ENCODE data around the gene BTBD18. TPM values are rescaled to one million over a fixed set of nuclear protein-coding genes. Genes with fewer than 3 reads are reported as not detected.

BTBD18 gene
- polyA plus RNA-seq, 3 donors, result 0.10 TPM; not detected in 2

DNA sequence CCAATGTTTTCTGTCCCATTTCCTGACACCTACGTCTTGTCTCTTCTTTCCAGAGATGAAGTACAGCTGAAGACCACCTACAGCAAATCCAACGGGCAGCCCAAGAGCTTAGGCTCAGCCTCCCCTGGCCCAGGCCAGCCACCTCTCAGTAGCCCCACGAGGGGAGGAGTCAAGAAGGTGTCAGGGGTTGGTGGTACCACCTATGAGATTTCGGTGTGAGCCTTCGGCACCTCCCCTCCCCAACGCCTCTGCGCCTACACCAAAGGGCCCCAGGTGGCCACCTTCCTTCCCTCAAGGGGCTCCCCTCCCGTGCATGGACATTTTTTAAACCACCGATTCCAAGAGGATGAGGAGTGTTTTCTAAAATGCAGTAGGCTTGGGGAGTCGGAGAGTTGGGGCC lies 51.8 kb downstream of the BTBD18 start:
- WGBS (ENCODE audit: insufficient coverage), result 100% methylated on average over 1 of the region's 10 CpGs
- no peak overlapping the region for H3K9ac ChIP-seq (ENCODE audit: insufficient read depth, low read length, poor library complexity, severe bottlenecking)
- H3K27ac Mint-ChIP-seq, result no peak overlapping the region
- H2AFZ ChIP-seq (ENCODE audit: insufficient read depth, low read depth, low read length, poor library complexity, severe bottlenecking), result no peak overlapping the region
- peaks cover 0 to 2% (median 0%) of the 10 kb centered on the region in 7 donors for H3K9me3 Mint-ChIP-seq
- intact Hi-C loops (cut with micrococcal nuclease), result loop anchor here in 1 of 2 donors (10.0 kb wide), 1 partner anchor 165 kb away; the partner anchor contains the start of genes SMTNL1 and TIMM10
- no peak overlapping the region for H3K4me3 Mint-ChIP-seq
- no peaks in the 10 kb centered on the region for H3K4me1 Mint-ChIP-seq
- H3K4me1 ChIP-seq (ENCODE audit: control insufficient read depth in 1 of 2, insufficient read depth in 2 of 2, low read length in 2 of 2), result no peaks in the 10 kb centered on the region
- no peaks in the 10 kb centered on the region for H3K79me2 ChIP-seq (ENCODE audit: insufficient read depth, low read length)
- H3K36me3 ChIP-seq (replicated peaks in 1 of 2; ENCODE audit: control insufficient read depth in 1 of 2, insufficient read depth in 2 of 2, low read length in 2 of 2), result peaks cover 78 to 90% of the 10 kb centered on the region in 2 donors
- TF ChIP-seq, protein P1, sequence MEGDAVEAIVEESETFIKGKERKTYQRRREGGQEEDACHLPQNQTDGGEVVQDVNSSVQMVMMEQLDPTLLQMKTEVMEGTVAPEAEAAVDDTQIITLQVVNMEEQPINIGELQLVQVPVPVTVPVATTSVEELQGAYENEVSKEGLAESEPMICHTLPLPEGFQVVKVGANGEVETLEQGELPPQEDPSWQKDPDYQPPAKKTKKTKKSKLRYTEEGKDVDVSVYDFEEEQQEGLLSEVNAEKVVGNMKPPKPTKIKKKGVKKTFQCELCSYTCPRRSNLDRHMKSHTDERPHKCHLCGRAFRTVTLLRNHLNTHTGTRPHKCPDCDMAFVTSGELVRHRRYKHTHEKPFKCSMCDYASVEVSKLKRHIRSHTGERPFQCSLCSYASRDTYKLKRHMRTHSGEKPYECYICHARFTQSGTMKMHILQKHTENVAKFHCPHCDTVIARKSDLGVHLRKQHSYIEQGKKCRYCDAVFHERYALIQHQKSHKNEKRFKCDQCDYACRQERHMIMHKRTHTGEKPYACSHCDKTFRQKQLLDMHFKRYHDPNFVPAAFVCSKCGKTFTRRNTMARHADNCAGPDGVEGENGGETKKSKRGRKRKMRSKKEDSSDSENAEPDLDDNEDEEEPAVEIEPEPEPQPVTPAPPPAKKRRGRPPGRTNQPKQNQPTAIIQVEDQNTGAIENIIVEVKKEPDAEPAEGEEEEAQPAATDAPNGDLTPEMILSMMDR (IDR thresholded peaks at IDR 0.05), result no peak
- no peak for DNase-seq
- no peaks in the 10 kb centered on the region for H3K27me3 ChIP-seq (ENCODE audit: control insufficient read depth in 2 of 2, insufficient read depth in 2 of 2, low read length in 2 of 2)
- H3K4me3 ChIP-seq (replicated peaks in 1 of 3; ENCODE audit: low read depth in 2 of 3, low read length in 3 of 3), result no peak overlapping the region
- peaks cover 68 to 93% of the 10 kb centered on the region in 2 donors for H3K36me3 Mint-ChIP-seq
- H3K27ac ChIP-seq (ENCODE audit: low read depth in 1 of 2, low read length in 2 of 2), result no peak overlapping the region
- no peak overlapping the region for H3K4me2 ChIP-seq (replicated peaks; ENCODE audit: extremely low read depth, low read length, poor library complexity, severe bottlenecking)
- no peaks in the 10 kb centered on the region for H3K9me3 ChIP-seq (replicated peaks in 1 of 2; ENCODE audit: control insufficient read depth in 1 of 2, insufficient read depth in 1 of 2, low read length in 2 of 2)
- peaks cover 0 to 2% (median 0%) of the 10 kb centered on the region in 3 donors for H3K27me3 Mint-ChIP-seq (ENCODE audit: low read depth in 3 of 3)
- H4K20me1 ChIP-seq (ENCODE audit: insufficient read depth, low read length), result peaks cover 20% of the 10 kb centered on the region

- H3K27ac Mint-ChIP-seq, result peak overlapping the region in 1 of 7 donors; percentile 4
- Histone ChIP-seq H3K27me3 (ENCODE audit: control insufficient read depth in 2 of 2, insufficient read depth in 2 of 2, low read length in 2 of 2) (no peaks in the 10 kb centered on the region), H2AFZ (ENCODE audit: insufficient read depth, low read depth, low read length, poor library complexity, severe bottlenecking) (no peak overlapping the region), H3K79me2 (ENCODE audit: insufficient read depth, low read length) (no peaks in the 10 kb centered on the region), H3K4me1 (ENCODE audit: control insufficient read depth in 1 of 2, insufficient read depth in 2 of 2, low read length in 2 of 2) (no peaks in the 10 kb centered on the region), H3K36me3 (replicated peaks in 1 of 2; ENCODE audit: control insufficient read depth in 1 of 2, insufficient read depth in 2 of 2, low read length in 2 of 2) (peaks cover 78 to 90% of the 10 kb centered on the region in 2 donors), H3K9me3 (replicated peaks in 1 of 2; ENCODE audit: control insufficient read depth in 1 of 2, insufficient read depth in 1 of 2, low read length in 2 of 2) (no peaks in the 10 kb centered on the region), H3K27ac (ENCODE audit: low read depth in 1 of 2, low read length in 2 of 2) (no peak overlapping the region), H3K9ac (ENCODE audit: insufficient read depth, low read length, poor library complexity, severe bottlenecking) (no peak overlapping the region), H3K4me3 (replicated peaks in 1 of 3; ENCODE audit: low read depth in 2 of 3, low read length in 3 of 3) (no peak overlapping the region), H3K4me2 (replicated peaks; ENCODE audit: extremely low read depth, low read length, poor library complexity, severe bottlenecking) (no peak overlapping the region), H4K20me1 (ENCODE audit: insufficient read depth, low read length) (peaks cover 19% of the 10 kb centered on the region)
- H3K36me3 Mint-ChIP-seq, result peaks cover 63 to 93% of the 10 kb centered on the region in 2 donors
- peaks cover 0 to 2% (median 0%) of the 10 kb centered on the region in 3 donors for H3K27me3 Mint-ChIP-seq (ENCODE audit: low read depth in 3 of 3)
- DNase-seq, result no peak
- H3K4me1 Mint-ChIP-seq, result no peaks in the 10 kb centered on the region
- intact Hi-C loops (cut with micrococcal nuclease), result no loop called here
- H3K4me3 Mint-ChIP-seq, result no peak overlapping the region
- peaks cover 0 to 2% (median 0%) of the 10 kb centered on the region in 7 donors for H3K9me3 Mint-ChIP-seq
- WGBS (ENCODE audit: insufficient coverage), result 96% methylated on average over 18 of the region's 18 CpGs
- TF ChIP-seq, protein P1 (IDR thresholded peaks at IDR 0.05), result no peak
Observed at GRCh38 chr11:57698843-57699365, 52.7 kb downstream of the BTBD18 start.

Small RNA genes lying within 50 kb of the gene (small RNA-seq; reads per million reads assigned to genes)
- gene AP001931.1 (ENCODE audit: insufficient read length, low read depth), result not detected
- not detected for gene TMX2-CTNND1 (ENCODE audit: insufficient read length, low read depth)

Other genes with a start within 250 kb of the BTBD18 start
- 1 to 10 TPM; 5.4 to 6.2 (median 5.8) TPM for gene SLC43A1, start 236.1 kb downstream of the BTBD18 start, polyA plus RNA-seq
- gene TIMM10, start 221.1 kb downstream of the BTBD18 start, polyA plus RNA-seq, result 10 to 100 TPM; 30.4 to 62.1 (median 58.3) TPM
- gene SMTNL1, start 214.2 kb downstream of the BTBD18 start, polyA plus RNA-seq, result not detected
- gene UBE2L6, start 184.1 kb downstream of the BTBD18 start, polyA plus RNA-seq, result 100 to 1,000 TPM; 101 to 284 (median 268) TPM
- 10 to 100 TPM in 1 of 3 donors, 1 to 10 TPM in 2; 7.3 to 10.8 (median 8.5) TPM for gene SERPING1, start 154.1 kb downstream of the BTBD18 start, polyA plus RNA-seq
- gene YPEL4, start 101.9 kb downstream of the BTBD18 start, polyA plus RNA-seq, result under 1 TPM in 2 of 3 donors, not detected in 1; 0.36 to 0.56 TPM
- gene CLP1, start 94.1 kb downstream of the BTBD18 start, polyA plus RNA-seq, result 10 to 100 TPM in 2 of 3 donors, 1 to 10 TPM in 1; 7.6 to 17.9 (median 12.9) TPM
- 10 to 100 TPM; 28.6 to 37.9 (median 31.8) TPM for gene ZDHHC5, start 83.7 kb downstream of the BTBD18 start, polyA plus RNA-seq
- 10 to 100 TPM in 1 of 3 donors, 1 to 10 TPM in 2; 7.1 to 11.3 (median 9.2) TPM for gene MED19, start 39.6 kb downstream of the BTBD18 start, polyA plus RNA-seq
- gene TMX2, start 39.2 kb downstream of the BTBD18 start, polyA plus RNA-seq, result 10 to 100 TPM; 28.9 to 71.6 (median 52.9) TPM
- 100 to 1,000 TPM in 2 of 3 donors, 10 to 100 TPM in 1; 99.5 to 260 (median 206) TPM for gene SELENOH, start 10.3 kb downstream of the BTBD18 start, polyA plus RNA-seq
- gene CTNND1, start 10.0 kb upstream of the BTBD18 start, polyA plus RNA-seq, result 10 to 100 TPM; 10.8 to 36.0 (median 13.7) TPM